ENCODE data around the gene KDELR3. TPM values are rescaled to one million over a fixed set of nuclear protein-coding genes. Genes with fewer than 3 reads are reported as not detected.

The KDELR3 gene
- total and polyA plus RNA-seq, 2 of the 8 experiments (the other 6 are each of a cell fraction or from before 2014, with no cell fraction given): 7.9 to 13.0 TPM

GRCh38 chr22:38456841-38457699 is 10.8 kb upstream of the KDELR3 start:
- CTCF ChIA-PET (ENCODE audit: partially characterized antibody): interaction anchor here (1.1 to 2.5 kb wide), 3 partner anchors 11 to 311 kb away, joined by 3 to 9 read pairs (median 3); partner anchors contain the start of gene KDELR3
- FAIRE-seq (no peak), DNase-seq (ENCODE audit: low read depth in 1 of 2, low spot score in 2 of 2) (no peak)
- TF ChIP-seq HDAC2 (IDR thresholded peaks at IDR 0.05; ENCODE audit: borderline replicate concordance in 1 of 2, low read depth in 2 of 2, low read length in 2 of 2) (no peak), HDAC6 (IDR thresholded peaks at IDR 0.05; ENCODE audit: low read depth, low read length) (no peak), ASH2L (IDR thresholded peaks at IDR 0.05; ENCODE audit: low read length) (no peak), TAF1 (IDR thresholded peaks at IDR 0.05; ENCODE audit: low read depth, low read length) (no peak), NANOG (IDR thresholded peaks at IDR 0.05; ENCODE audit: insufficient read depth, low read depth, low read length, poor library complexity, severe bottlenecking) (no peak), TEAD4 (IDR thresholded peaks at IDR 0.05; ENCODE audit: low read depth, low read length) (no peak), CBX5 (IDR thresholded peaks at IDR 0.05; ENCODE audit: low read depth, low read length) (no peak), SRF (IDR thresholded peaks at IDR 0.05; ENCODE audit: low read depth, low read length) (no peak)
- TF ChIP-seq, protein P1, sequence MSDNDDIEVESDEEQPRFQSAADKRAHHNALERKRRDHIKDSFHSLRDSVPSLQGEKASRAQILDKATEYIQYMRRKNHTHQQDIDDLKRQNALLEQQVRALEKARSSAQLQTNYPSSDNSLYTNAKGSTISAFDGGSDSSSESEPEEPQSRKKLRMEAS (IDR thresholded peaks at IDR 0.05): no peak

More at GRCh38 chr22:38456841-38457699, 10.8 kb upstream of the KDELR3 start:
- Histone ChIP-seq H4K8ac (ENCODE audit: extremely low read depth, insufficient read depth, low read length) (no peak overlapping the region; the same call in 1 of the 2 replicates), H3K27ac (ENCODE audit: low read depth, low read length) (no peak overlapping the region), H3K36me3 (ENCODE audit: control insufficient read depth in 2 of 4, insufficient read depth in 4 of 4, low read length in 3 of 4) (no peaks in the 10 kb centered on the region; a peak in 1 of 8 replicates), H2BK20ac (ENCODE audit: low read length) (0 out of 2 replicates have a peak overlapping the region, but pooled peaks have one; percentile 21), H4K5ac (ENCODE audit: insufficient read length, low read depth, low read length) (no peak overlapping the region), H4K91ac (replicated peaks; ENCODE audit: insufficient read length, low read length) (peak overlapping the region; percentile 93), H3K4me1 (replicated peaks in 1 of 4; ENCODE audit: control insufficient read depth in 3 of 4, insufficient read depth in 4 of 4, low read length in 3 of 4) (peaks cover 0 to 22% (median 13%) of the 10 kb centered on the region in 4 experiments; a peak in 6 of 7 replicates), H4K20me1 (replicated peaks in 1 of 2; ENCODE audit: control insufficient read depth in 1 of 2, insufficient read depth in 2 of 2, low read length in 2 of 2) (peaks cover 5 to 10% of the 10 kb centered on the region in 2 experiments), H3K4ac (replicated peaks; ENCODE audit: insufficient read length, low read depth, low read length) (no peak overlapping the region), H3K79me1 (ENCODE audit: low read depth, low read length) (no peaks in the 10 kb centered on the region), H3K18ac (ENCODE audit: extremely low read depth, low read length) (no peak overlapping the region), H3K9me3 (ENCODE audit: insufficient read depth in 2 of 2, low read depth in 1 of 2, low read length in 1 of 2) (no peaks in the 10 kb centered on the region), H2AFZ (ENCODE audit: low read length) (no peak overlapping the region), H3K56ac (replicated peaks; ENCODE audit: insufficient read length, low read depth, low read length) (no peak overlapping the region), H3K23ac (ENCODE audit: insufficient read length) (no peak overlapping the region), H2BK5ac (ENCODE audit: low read depth, low read length) (no peak overlapping the region), H3K9ac (replicated peaks in 1 of 4; ENCODE audit: extremely low read depth in 1 of 4, low read depth in 3 of 4, low read length in 3 of 4) (no peak overlapping the region), H3K14ac (ENCODE audit: insufficient read length) (no peak overlapping the region), H3K4me2 (ENCODE audit: insufficient read depth in 1 of 2, low read depth in 2 of 2, low read length in 2 of 2) (no peak overlapping the region), H3K23me2 (ENCODE audit: low read depth, low read length) (peaks cover 17% of the 10 kb centered on the region; the same call in 1 of the 2 replicates), H2BK15ac (ENCODE audit: low read length) (0 out of 2 replicates have a peak overlapping the region, but pooled peaks have one; percentile 66), H3K27me3 (replicated peaks in 1 of 4; ENCODE audit: control insufficient read depth in 3 of 4, extremely low read depth in 1 of 4, insufficient read depth in 3 of 4, low read length in 3 of 4) (peaks cover 15 to 59% (median 52%) of the 10 kb centered on the region in 4 experiments), H2BK120ac (replicated peaks; ENCODE audit: low read depth, low read length) (no peak overlapping the region), H3K79me2 (ENCODE audit: control insufficient read depth in 1 of 2, insufficient read depth in 2 of 2, low read length in 2 of 2) (no peaks in the 10 kb centered on the region), H3K4me3 (ENCODE audit: extremely low read depth in 1 of 4, insufficient read depth in 2 of 4, low read depth in 3 of 4, low read length in 4 of 4) (no peak overlapping the region), H2BK12ac (ENCODE audit: low read depth, low read length) (peak overlapping the region; percentile 90; the same call in 1 of the 2 replicates), H2AK5ac (ENCODE audit: low read depth, low read length) (0 out of 2 replicates have a peak overlapping the region, but pooled peaks have one; percentile 33)
- 83% methylated on average over 14 of the region's 14 CpGs; no CpG with 5 or more reads in 1 of the 2 experiments for WGBS, 2 experiments (ENCODE audit: extremely low coverage in 1 of 2, insufficient coverage in 1 of 2, insufficient read length in 1 of 2, insufficient replicate concordance in 2 of 2, low coverage in 1 of 2, low lambda C conversion rate in 2 of 2, missing lambda C conversion rate in 1 of 2)
- POLR2A ChIA-PET (ENCODE audit: partially characterized antibody): interaction anchor here (0.7 to 40.8 kb wide), 3 partner anchors 10 to 33 kb away, joined by 3 to 1102 read pairs (median 4); partner anchors contain the start of gene KDELR3
